Camera-type eye (tissue), 1 donor: Measurements from ENCODE around the gene ST3GAL4. TPM values are rescaled to one million over a fixed set of nuclear protein-coding genes. Genes with fewer than 3 reads are reported as not detected.

Source experiments
- total RNA-seq: library from RNA; depleted of rRNA; stranded (reverse); fragments of >200 nt; gene quantifications from one replicate; pipeline ENCODE4 v1.2.3, GENCODE V29; 2014

The ST3GAL4 gene
- 33.5 TPM for total RNA-seq

GRCh38 chr11:126355324-126355925 is at the start of gene ST3GAL4:
TSS of gene ST3GAL4 (plus strand) at chr11:126355686. CDS start at chr11:126406156, 50,470 bp downstream.

Other genes starting within 250 kb of the ST3GAL4 start
- gene RPUSD4, start 144.0 kb upstream of the ST3GAL4 start, total RNA-seq = 34.6 TPM
- 30.2 TPM for gene FAM118B, start 143.9 kb upstream of the ST3GAL4 start, total RNA-seq
- gene SRPRA, start 86.8 kb upstream of the ST3GAL4 start, total RNA-seq = 46.3 TPM
- gene FOXRED1, start 86.5 kb upstream of the ST3GAL4 start, total RNA-seq = 33.1 TPM
- gene TIRAP, start 72.6 kb upstream of the ST3GAL4 start, total RNA-seq = 8.0 TPM
- 10.7 TPM for gene DCPS, start 51.6 kb upstream of the ST3GAL4 start, total RNA-seq